Activated CD4-positive, alpha-beta T cell treated with anti-CD3 and anti-CD28 coated beads, Interleukin-2, amount 50 U/mL, for 1 hour (primary cell): ENCODE results near the gene NTM.

Experiments
- DNase-seq: peaks from one replicate; pipeline ENCODE4 v3.0.0-alpha.2; 2020

The NTM gene

GRCh38 chr11:131656839-131657211, 286.4 kb downstream of the NTM start:
- DNase-seq, result no peak

DNA sequence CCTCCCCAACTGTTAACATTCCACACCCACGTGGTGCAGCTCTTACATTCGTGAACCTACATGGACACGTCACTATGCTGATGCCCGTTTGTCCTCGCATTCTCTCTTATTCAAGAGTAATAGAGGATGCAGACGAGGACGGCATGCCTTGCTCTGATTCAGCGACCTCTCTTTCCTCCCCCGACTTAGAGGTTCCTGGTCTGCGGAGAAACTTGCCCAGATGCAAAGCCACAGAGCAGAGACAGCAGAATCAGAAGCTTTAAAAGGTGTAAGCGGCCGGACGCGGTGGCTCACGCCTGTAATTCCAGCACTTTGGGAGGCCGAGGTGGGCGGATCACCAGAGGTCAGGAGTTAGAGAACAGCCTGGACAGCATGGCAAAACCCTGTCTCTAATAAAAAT, 288.0 kb downstream of the NTM start:
- DNase-seq, result no peak

GRCh38 chr11:131658952-131659351, 288.5 kb downstream of the NTM start:
- no peak for DNase-seq

- DNase-seq, result no peak
Measured at GRCh38 chr11:131659931-131660330, 289.5 kb downstream of the NTM start.

GRCh38 chr11:131661132-131661531, 290.7 kb downstream of the NTM start:
- no peak for DNase-seq

- DNase-seq, result no peak
Measured at GRCh38 chr11:131662317-131662972, 292.0 kb downstream of the NTM start.

DNA sequence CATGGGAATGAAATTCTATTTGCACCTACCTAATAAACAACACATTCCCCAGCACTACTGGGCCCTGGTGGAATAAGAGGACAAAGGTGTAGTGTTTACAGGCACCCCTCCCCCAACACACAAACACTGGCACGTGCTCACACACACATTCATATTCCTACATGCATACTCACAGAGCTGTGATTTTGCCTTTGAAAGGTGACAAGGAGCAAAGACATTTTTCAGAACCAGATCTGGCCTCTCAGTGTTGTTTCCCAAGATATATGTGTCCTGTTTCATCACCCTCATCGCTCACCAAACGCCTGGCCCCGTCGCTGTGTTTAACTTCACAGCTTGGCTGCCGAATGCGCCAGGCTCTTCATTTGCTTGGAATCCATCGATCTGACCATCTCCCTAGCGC, 292.6 kb downstream of the NTM start:
- DNase-seq, result no peak

- DNase-seq, result no peak
Measured at GRCh38 chr11:131663405-131664200, 293.2 kb downstream of the NTM start.

DNA sequence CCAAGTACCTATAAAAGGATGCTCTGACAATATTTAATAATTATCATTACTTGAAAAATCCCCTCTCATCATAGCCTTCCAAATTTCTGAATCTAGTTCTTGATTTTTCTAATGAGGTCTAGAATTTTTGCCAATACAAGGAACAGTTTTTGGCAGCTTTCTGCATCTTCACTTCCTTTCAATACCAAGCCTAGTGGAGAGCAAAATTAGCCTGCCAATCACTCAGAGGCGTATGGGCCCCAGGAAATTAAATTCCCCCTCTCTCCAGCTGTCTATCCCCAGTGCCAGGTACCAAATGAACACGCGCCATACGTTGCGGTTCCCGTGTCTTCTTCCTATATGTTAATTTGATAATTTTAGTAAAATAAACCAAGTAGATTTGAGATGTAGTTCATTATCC, 293.9 kb downstream of the NTM start:
- DNase-seq, result no peak

DNA sequence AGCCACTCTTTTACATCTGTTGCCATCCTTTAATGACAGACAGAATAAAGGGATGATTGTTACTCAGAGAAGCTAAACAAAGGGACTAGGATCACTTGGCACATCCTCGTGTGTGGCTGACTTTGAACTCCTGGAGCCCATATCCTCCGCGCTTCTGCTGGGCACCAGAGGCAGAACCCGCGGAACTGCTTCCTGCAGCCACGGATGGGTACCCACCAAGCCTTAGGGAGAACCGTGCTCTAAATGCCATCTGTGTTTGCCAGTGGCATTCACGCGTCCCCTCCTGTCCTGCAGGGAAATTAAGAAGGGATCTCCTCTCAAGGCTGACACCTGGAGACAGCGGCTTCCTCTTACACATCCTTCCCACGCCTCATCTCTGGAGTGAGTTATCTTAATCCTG, 294.4 kb downstream of the NTM start:
- DNase-seq, result no peak

DNA sequence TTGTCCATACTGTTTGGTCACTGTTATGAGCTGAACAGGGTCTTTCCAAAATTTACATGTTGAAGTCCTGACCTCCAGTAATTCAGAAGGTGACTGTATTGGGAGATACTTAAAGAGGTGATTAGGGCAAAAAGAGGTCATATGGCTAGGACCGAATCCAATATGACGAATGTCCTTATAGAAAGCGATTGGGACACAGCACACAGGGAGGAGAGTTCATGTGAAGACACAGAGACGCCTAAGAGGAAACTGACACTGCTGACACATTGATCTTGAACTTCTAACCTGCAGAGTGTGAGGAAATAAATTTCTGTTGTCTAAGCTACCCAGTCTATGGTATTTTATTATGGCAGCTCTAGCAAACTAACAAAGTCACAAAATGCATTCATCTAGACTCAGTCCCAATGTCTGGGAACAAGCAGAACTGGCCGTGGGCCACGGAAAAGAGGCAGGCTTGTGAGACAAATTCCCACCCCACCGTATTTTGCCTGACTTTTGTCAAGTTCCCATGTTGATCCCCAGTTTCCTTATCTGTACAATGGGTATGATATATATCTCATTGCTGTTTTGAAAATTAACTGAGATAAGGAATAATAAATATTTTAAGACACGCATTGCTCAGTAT, 295.0 kb downstream of the NTM start:
- no peak for DNase-seq

DNA sequence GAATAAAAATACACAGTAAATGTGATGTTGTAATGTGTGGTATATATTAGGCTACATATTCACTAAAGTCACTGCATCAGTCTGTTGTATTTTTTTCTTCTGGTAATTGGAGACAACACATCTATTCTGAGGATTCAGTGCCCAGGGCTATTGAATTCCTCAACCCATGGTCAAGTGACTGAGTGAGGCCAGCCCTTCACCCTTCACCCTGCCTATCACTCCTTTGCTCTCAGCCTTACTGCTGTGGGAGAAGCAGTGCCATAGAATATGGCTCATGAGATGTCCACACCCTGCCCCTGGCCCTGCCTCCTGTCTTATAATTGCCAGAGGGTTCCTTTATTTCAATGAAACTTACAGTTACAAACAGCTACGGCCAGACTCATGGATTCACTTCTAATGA, 295.6 kb downstream of the NTM start:
- DNase-seq, result no peak

DNA sequence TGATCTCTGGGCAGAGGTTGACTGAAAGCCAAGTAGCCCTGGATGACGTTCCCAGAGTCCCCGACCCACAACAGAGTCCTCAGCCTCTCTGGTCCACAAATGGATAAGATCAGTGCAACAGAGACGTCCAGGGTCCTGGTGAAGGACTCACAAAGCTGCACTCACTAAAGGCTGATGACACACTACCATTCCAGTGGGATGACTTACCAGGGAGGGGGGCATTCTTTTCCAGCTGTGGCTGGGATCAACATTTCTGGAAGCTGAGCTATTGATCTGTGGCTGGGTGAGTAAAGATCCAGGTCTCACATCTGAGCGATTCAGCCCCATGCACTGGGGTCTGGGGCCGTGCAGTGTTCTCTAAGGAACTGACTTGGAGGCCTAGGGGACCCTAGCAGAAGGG, 296.2 kb downstream of the NTM start:
- DNase-seq, result no peak

DNA sequence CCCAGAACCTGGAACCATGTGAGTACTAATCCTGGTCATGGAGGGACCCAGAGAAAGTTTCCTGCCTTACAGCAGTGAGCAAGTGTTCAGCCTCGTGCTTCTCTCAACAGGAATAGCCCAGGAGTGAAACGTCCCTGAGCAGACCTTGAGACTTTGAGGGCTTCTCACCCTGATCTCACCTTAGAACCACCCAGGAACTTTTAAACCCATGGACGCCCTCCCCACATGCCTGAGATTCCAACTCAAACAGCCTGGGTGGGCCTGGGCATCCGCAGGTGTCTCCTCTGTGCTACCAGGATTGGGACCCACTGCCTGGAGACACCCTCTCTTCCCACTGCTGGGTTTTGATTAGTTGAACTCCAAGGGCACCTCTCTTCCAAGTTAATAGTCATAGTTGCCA, 297.2 kb downstream of the NTM start:
- no peak for DNase-seq

DNA sequence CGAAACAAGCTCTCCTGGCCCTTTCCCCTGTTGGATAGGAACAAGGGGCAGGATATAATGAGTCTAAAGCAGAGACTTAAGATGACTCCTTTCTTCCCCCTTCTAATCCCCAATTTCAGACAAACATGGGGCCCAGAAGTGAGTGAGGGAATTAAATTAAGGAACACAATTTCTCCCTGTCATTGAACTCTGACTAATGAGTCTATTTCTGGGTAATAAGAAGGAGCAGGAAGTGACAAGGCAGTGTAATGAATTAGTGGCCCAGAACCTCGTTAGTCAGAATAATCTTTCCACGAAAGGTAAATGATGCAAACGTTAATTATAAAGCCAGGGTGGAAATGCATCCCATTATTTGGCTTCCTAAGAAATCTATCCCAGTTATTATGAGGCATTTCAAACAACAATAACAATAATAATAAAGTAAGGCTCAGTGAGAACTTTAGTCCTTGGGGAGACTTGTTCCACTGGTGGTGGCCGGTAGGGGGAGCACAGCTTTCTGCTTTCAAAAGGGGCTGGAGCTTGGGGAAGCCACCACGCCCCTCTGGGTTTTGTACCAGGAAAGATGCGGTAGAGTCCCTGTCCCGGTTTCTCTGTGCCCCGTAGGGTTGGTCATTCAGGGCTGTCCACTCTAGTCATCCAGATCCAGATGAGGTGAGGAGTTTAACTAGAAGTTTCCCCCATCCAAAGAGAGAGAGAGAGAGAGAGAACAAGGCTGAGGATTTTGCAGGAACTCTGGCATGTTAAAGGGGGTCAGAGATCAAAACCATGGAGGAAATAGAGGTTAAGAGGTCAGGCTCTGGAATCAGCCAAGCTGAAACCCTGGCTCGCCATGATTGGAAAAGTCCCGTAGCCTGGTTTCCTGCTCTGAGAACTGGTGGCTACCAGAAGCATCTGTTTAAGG, 298.3 kb downstream of the NTM start:
- no peak for DNase-seq

GRCh38 chr11:131669401-131669780, 299.0 kb downstream of the NTM start:
- no peak for DNase-seq

DNA sequence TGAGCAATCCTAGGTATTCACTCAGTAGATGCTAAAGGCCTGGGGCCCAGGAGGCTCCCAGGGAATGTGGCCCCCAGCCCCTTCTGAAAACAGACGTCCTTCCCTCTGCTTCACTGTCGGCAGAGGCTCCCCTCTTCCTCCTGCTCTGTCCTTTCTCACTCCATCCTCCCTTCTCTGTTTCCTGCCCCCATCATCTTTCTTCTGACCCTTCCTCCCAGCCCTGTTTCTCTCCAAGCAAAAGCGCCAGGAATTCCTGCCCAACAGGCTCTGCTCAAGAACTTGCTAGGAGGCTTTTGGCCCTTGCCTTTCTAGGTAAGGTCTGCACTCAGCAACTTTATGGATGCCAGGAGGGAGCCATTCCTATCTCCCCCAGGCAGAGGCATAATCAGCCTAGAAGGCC, 300.5 kb downstream of the NTM start:
- no peak for DNase-seq

- no peak for DNase-seq
Measured at GRCh38 chr11:131671320-131671719, 300.9 kb downstream of the NTM start.

- no peak for DNase-seq
Measured at GRCh38 chr11:131671734-131672133, 301.3 kb downstream of the NTM start.

GRCh38 chr11:131672191-131672590, 301.8 kb downstream of the NTM start:
- DNase-seq, result no peak

DNA sequence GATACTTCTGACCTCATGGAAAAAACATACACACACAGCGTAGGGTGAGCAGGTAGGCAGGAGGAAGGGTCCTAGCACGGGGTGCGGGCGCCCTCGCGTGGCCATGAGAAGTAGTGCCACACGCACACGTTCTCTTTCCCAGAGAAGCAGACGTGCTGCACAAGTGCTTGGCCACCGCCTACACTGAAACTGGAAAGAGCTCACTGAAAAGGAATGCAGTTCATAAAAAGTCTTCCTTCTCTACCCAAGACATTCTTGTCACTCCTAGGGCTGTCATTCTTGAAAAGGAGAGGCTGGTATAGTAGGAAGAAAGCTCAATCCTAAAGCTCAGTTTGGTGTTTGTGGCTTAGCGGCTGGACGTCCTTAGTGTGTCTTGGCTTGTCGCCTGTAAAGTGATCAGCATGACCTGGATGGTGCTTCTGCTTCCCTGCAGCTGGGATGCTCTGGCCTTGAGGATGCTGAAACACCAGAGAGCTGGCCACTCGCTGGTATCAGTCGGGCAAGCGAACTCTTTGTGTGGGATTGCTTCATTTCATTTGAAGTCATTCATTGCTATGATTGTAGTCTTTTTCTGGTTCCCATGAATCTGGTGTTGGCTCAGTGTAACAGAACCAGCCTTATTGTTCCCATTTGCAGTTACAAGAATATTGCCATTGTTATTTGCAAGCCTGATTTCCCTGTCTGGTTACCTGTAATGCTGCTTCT, 303.8 kb downstream of the NTM start:
- DNase-seq, result no peak

GRCh38 chr11:131675121-131675888, 304.9 kb downstream of the NTM start:
- DNase-seq, result no peak
